GM12878 (cell line): ENCODE measurements around the gene SLX9. TPM values are rescaled to one million over a fixed set of nuclear protein-coding genes. Genes with fewer than 3 reads are reported as not detected.
A peak's percentile ranks its signal among the peaks of the same experiment; 100 is the strongest.

Experiments used
- ATAC-seq: fragments of 200-7000 bp; cut with Tn5 transposase; 3 replicates; pipeline ENCODE4 v1.9.1; 2020; ENCODE audit warnings: mild to moderate bottlenecking, moderate library complexity
- BruUV-seq: library from RNA; stranded (reverse); fragments of 400-500 nt; replicated peaks from 2 replicates; lab custom pipeline; 2021; lab: Mats Ljungman, UMichigan
- CTCF ChIA-PET: fragments of 300-600 bp; sonication (Branson Sonifier 250); formaldehyde crosslinking; extraction: SDS; loops from one replicate; lab custom pipeline; 2021; ENCODE audit warnings: inconsistent platforms; lab: Yijun Ruan, JAX
- POLR2A ChIA-PET: fragments of 350-600 bp; formaldehyde crosslinking; extraction: SDS; loops from one replicate; lab custom pipeline; 2021; ENCODE audit warnings: inconsistent platforms; lab: Charles Lee
- RAD21 ChIA-PET: fragments of 300-600 bp; sonication (Branson Sonifier 250); formaldehyde crosslinking; loops from one replicate; lab custom pipeline; 2023; ENCODE audit warnings: antibody characterized with exemption; ENCODE audit not compliant: unreplicated experiment; lab: Charles Lee
- SMC1A ChIA-PET: fragments of 300-600 bp; sonication (Branson Sonifier 250); formaldehyde crosslinking; loops from one replicate; lab custom pipeline; 2023; ENCODE audit not compliant: unreplicated experiment, uncharacterized antibody; lab: Charles Lee
- DNase-seq: peaks from one replicate; pipeline ENCODE4 v3.0.0-alpha.2; 2011; ENCODE audit warnings: low read depth, low spot score
- FAIRE-seq: peaks from 3 replicates; lab custom pipeline; 2011; peaks lifted over from hg19 to GRCh38; lab: Jason Lieb, UNC
- H2AFZ ChIP-seq: 2 replicates; pipeline ENCODE4 v1.6.0; 2011; ENCODE audit warnings: low read depth, low read length, control low read depth; ENCODE audit not compliant: control insufficient read depth
- H3K27ac ChIP-seq: 2 replicates; pipeline ENCODE4 v1.5.1; 2011; ENCODE audit warnings: control low read depth; ENCODE audit not compliant: control insufficient read depth, insufficient read depth
- H3K27me3 ChIP-seq, 2 experiments: replicated peaks in 1 of 2; 2 replicates each; pipeline versions ENCODE4 v1.6.0 to v1.6.1; 2011; ENCODE audit warnings: low read length in 1 of 2; ENCODE audit not compliant: control insufficient read depth in 2 of 2, insufficient read depth in 2 of 2
- H3K36me3 ChIP-seq, 2 experiments: 2 replicates each; pipeline ENCODE4 v1.5.1; 2011; ENCODE audit warnings: low read length in 1 of 2; ENCODE audit not compliant: control insufficient read depth in 2 of 2, insufficient read depth in 2 of 2
- H3K4me1 ChIP-seq: 2 replicates; pipeline ENCODE4 v1.6.1; 2011; ENCODE audit warnings: mild to moderate bottlenecking, low read length, moderate library complexity, mixed read lengths; ENCODE audit not compliant: control insufficient read depth, insufficient read depth
- H3K4me2 ChIP-seq: 2 replicates; pipeline ENCODE4 v1.6.0; 2011; ENCODE audit warnings: control low read depth; ENCODE audit not compliant: control insufficient read depth, insufficient read depth
- H3K4me3 ChIP-seq: fragments of 200-600 bp; sonication (generic); 2 replicates; pipeline ENCODE4 v1.5.1; 2016
- H3K79me2 ChIP-seq: 2 replicates; pipeline ENCODE4 v1.6.0; 2011; ENCODE audit warnings: low read length; ENCODE audit not compliant: control insufficient read depth, insufficient read depth
- H3K9ac ChIP-seq: 2 replicates; pipeline ENCODE4 v1.8.0; 2011; ENCODE audit warnings: low read length, control low read depth, mixed read lengths; ENCODE audit not compliant: control insufficient read depth, insufficient read depth
- H3K9me3 ChIP-seq: replicated peaks from 3 replicates; pipeline ENCODE4 v1.5.1; 2011; ENCODE audit warnings: mild to moderate bottlenecking, low read length; ENCODE audit not compliant: control insufficient read depth, insufficient read depth
- H4K20me1 ChIP-seq: 2 replicates; pipeline ENCODE4 v1.6.0; 2011; ENCODE audit not compliant: control insufficient read depth, insufficient read depth
- ATF7 ChIP-seq: fragments of 450-650 bp; IDR thresholded peaks from 2 replicates; pipeline ENCODE4 v1.6.1; 2016; ENCODE audit warnings: low read depth, mild to moderate bottlenecking
- FOS ChIP-seq: IDR thresholded peaks from 3 replicates; pipeline ENCODE4 v1.6.1; 2011; ENCODE audit warnings: borderline replicate concordance; ENCODE audit not compliant: insufficient read length; ENCODE audit errors: extremely low read depth
- LARP7 ChIP-seq: fragments of 450-650 bp; IDR thresholded peaks from 2 replicates; pipeline ENCODE4 v1.6.1; 2017; ENCODE audit warnings: mild to moderate bottlenecking
- NKRF ChIP-seq: fragments of 450-650 bp; conservative IDR thresholded peaks from 2 replicates; pipeline ENCODE4 v1.6.1; 2017; ENCODE audit warnings: mild to moderate bottlenecking, moderate library complexity
- PRDM15 ChIP-seq: fragments of 450-650 bp; formaldehyde crosslinking; IDR thresholded peaks from 2 replicates; pipeline ENCODE4 v1.4.0; 2020; ENCODE audit warnings: mild to moderate bottlenecking, moderate library complexity
- SREBF1 ChIP-seq: IDR thresholded peaks from 2 replicates; pipeline ENCODE4 v1.6.1; 2012; ENCODE audit warnings: mild to moderate bottlenecking, low read length
- SREBF2 ChIP-seq: IDR thresholded peaks from 2 replicates; pipeline ENCODE4 v1.6.1; 2012; ENCODE audit warnings: mild to moderate bottlenecking, low read length
- TAF1 ChIP-seq: IDR thresholded peaks from 2 replicates; pipeline ENCODE4 v1.6.1; 2011; ENCODE audit warnings: mild to moderate bottlenecking, low read depth, low read length, borderline replicate concordance
- WGBS: methylation state at CpG from one replicate; pipeline ENCODE4 v1.1.6; 2016; ENCODE audit warnings: low lambda C conversion rate; ENCODE audit not compliant: insufficient replicate concordance, insufficient coverage; ENCODE audit errors: missing lambda C conversion rate; 5-methylcytosine and 5-hydroxymethylcytosine counted together
- in situ Hi-C: fragments of 300-500 bp; cut with MboI; formaldehyde crosslinking; loops from 9 replicates; pipeline ENCODE4 v1.14.3; 2018; ENCODE audit warnings: mixed read lengths
- intact Hi-C: fragments of 100-400 bp; cut with micrococcal nuclease; formaldehyde crosslinking; loops from one replicate; pipeline ENCODE4 v1.14.2; 2022; ENCODE audit not compliant: unreplicated experiment
- polyA plus RNA-seq, 11 experiments: library from polyadenylated mRNA; depleted of rRNA in 4 of 11; unstranded in 6 of 11; stranded (reverse) in 5 of 11; fragments of >200 nt; fragmentation: Nextera tagmentation in 4 of 11; fragmentation: Illumina TruSeq in 1 of 11; extraction: Ambion mirVana in 4 of 11; extraction: Trizol in 1 of 11; gene quantifications; 1 replicate in 1 of 11; 2 replicates in 10 of 11; pipeline versions ENCODE4 v1.2.1 to v1.2.3, GENCODE V29; 2011 to 2016; ENCODE audit warnings: inconsistent platforms in 2 of 11, missing spikeins in 2 of 11, low read depth in 1 of 11
- total RNA-seq, 4 experiments: library from RNA; depleted of rRNA in 3 of 4; stranded (reverse); fragments of >200 nt in 3 of 4; fragmentation: Illumina TruSeq in 1 of 4; extraction: Trizol in 1 of 4; gene quantifications; 2 replicates each; pipeline versions ENCODE4 v1.2.1 to v1.2.3, GENCODE V29; 2013 to 2021

SLX9 gene
- total and polyA plus RNA-seq, 10 of the 15 experiments (the other 5 are each of a cell fraction or from before 2014, with no cell fraction given), result 0.69 to 81.3 (median 33.9) TPM

- DNase-seq, result no peak
- RAD21 ChIA-PET, result no interaction called here
- Histone ChIP-seq H3K9me3 (no peaks in the 10 kb centered on the region), H4K20me1 (no peaks in the 10 kb centered on the region), H3K4me3 (no peak overlapping the region), H3K4me2 (no peak overlapping the region), H3K9ac (no peak overlapping the region), H2AFZ (no peak overlapping the region), H3K27me3 (peaks cover 3 to 4% of the 10 kb centered on the region in 2 experiments; a peak in 3 of 4 replicates), H3K36me3 (no peaks in the 10 kb centered on the region), H3K27ac (no peak overlapping the region), H3K4me1 (no peaks in the 10 kb centered on the region), H3K79me2 (no peaks in the 10 kb centered on the region)
- in situ Hi-C loops (no loop called here), intact Hi-C loops (no loop called here)
- SMC1A ChIA-PET, result no interaction called here
- BruUV-seq, result no TSS peak
- CTCF ChIA-PET, result no interaction called here
- POLR2A ChIA-PET, result no interaction called here
- FAIRE-seq, result no peak
- no peak for TF ChIP-seq NKRF
- TF ChIP-seq SREBF1, result no peak
- no peak for TF ChIP-seq LARP7
- TF ChIP-seq SREBF2, result no peak
- TF ChIP-seq ATF7, result no peak
- no peak for TF ChIP-seq PRDM15
- no peak for TF ChIP-seq TAF1
- no peak for TF ChIP-seq FOS
- peak; percentile 37; the same call in 2 of the 3 replicates for ATAC-seq
- WGBS, result 32% methylated on average over 14 of the region's 14 CpGs
Observed at GRCh38 chr21:45003331-45004058, 63.7 kb downstream of the SLX9 start.
